ENCODE results near the gene RABGAP1L.

- TF ChIP-seq CTCF (conservative IDR thresholded peaks at IDR 0.05) (peak; percentile 89), ZFX (IDR thresholded peaks at IDR 0.05) (no peak)
Observed at GRCh38 chr1:174998569-174999215, 839.4 kb downstream of the RABGAP1L start.

All from C4-2B (cell line).